ENCODE results near the gene TLE3.

The TLE3 gene

DNA sequence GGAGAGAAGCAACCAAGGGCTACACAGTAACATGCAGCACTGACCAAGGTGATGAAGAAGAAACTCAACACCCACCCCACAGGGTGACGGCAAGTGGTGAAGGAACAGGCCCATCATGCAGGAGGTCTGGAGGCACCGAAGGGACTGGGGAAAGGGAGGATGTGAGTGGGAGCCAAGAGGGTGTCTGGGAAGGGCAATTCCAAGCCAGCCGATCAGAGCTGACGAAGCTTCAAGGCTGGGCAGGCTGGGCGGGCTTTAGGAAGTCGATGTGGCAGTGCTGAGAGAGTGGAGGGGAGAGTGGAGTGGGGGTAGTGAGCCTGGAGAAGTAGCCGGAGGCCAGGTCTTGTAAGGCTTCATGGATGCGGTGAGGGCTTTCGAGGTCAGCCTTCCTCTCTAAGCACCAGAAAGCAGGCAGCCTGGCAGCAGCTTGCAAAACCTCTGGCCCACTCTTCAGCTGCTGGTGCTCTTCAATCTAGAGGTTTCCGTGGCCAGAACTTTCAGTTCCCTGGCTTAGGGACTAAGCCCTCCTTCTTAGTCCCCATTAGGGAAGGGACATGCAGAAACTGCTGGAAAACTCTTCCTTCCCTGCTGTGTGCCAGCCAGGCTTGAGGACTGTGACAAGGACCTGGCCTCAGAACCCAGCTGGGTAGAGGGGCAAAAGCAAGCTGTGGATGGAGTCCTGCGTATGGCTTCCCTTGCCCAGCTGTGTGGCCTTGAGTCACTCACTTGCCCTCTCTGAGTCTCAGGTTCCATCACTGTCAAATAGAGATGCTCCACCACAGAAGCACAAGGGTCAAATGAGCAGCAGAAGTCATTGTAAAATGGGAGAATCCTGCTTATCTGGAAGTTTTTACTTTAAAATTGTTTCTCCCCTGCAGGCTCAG lies 72.1 kb downstream of the TLE3 start:
- no peak for DNase-seq

DNA sequence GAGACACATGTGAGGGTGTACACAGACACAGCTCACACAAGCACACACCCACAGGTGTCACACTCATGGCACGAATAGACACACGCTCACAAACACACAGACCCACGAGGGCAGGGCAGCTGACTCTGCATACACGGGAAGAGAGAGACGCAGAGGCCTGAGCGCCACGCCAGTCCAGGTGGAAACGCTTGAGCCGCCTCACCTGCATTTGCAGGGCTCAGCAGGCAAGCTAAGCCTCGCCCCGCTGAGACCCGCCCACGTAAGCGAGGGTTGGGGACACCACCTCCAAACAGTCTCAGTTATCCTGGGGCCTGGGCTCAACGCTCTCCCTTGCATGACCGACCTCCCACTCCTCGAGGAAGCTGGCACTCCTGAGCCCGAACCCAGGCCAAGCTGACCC lies 73.2 kb downstream of the TLE3 start:
- DNase-seq, result no peak

DNA sequence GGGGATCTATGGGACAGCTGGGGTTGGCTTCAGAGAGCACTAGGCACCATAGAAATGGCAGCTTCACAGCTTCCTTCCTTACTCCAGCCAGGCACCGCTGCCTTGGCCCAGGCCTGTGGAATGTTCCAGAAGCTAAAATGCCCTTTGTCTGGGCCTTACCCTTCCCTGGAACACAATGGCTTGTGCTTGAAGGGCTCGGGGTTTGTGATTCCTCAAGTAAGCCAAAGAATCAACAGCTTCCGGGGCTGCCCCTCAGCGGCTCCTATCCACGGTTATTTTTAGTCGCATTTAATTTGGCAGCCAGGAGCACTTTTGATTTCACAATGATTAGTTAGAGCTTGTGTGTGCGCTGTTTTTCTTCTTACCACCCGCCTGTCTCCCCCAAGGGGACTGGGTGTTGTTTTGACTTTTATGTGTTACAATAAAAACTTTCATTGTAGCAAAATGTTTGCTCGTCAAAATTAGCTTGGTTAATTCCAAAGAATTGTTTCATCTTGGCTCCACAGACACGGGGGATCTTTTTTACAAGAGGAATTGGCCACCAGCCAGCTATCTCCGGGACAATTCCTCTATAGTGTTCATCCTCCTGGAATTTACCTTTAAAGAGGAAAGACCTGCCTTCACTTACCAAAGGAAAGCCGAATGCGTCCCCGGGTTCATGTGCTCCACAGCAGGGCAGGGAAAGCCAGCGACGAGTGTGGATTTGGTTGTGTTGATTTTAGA lies 73.8 kb downstream of the TLE3 start:
- no peak for DNase-seq

DNA sequence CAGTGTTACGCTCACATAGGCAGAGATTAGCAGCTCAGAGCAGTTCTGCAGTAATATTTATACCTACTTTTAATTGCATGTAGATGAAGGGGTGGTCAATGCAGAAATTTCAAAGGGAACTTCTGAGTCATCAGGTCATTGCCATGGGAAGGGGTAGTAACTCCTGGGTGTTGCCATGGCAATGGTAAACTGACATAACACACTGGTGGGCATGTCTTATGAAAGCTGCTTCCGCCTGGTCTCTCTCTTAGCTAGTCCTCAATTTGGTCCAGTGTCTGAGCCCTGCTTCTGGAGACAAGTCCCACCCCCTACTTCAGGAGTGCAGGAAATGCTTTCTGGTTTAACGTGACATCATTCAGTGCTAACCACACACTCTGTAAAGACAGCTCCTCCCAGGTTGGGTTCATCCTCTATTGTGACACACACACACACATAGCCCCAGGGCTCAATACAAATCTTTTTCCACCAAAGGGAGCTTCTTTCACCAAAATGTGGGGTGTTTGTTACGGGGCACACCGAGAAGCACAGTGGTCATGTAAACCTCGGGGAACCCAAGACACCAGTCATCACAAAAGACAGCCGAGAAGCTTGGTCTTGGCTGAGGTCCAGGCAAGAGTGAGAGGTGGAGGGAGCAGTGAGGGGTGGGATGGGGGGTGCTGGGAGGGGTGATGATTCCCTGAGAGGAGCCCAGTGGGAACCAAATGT lies 74.5 kb downstream of the TLE3 start:
- no peak for DNase-seq

DNA sequence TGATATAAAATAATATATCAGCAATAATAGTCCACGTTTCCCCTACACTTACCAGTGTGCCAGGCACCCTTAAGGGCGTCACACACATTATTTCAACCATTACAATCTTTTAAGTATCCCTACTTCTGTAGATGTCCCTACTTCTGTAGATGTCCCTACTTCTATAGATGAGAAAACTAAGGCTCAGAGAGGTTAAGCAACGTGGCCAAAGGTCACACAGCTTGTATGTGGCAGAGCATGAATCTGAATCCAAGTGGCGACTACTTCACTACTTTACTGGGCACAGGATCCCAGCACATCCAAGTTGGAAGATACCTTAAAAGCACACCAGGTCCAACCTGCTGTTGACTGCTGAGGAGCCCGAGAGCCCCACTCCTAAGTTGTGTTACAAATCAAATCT lies 77.5 kb downstream of the TLE3 start:
- no peak for DNase-seq

DNA sequence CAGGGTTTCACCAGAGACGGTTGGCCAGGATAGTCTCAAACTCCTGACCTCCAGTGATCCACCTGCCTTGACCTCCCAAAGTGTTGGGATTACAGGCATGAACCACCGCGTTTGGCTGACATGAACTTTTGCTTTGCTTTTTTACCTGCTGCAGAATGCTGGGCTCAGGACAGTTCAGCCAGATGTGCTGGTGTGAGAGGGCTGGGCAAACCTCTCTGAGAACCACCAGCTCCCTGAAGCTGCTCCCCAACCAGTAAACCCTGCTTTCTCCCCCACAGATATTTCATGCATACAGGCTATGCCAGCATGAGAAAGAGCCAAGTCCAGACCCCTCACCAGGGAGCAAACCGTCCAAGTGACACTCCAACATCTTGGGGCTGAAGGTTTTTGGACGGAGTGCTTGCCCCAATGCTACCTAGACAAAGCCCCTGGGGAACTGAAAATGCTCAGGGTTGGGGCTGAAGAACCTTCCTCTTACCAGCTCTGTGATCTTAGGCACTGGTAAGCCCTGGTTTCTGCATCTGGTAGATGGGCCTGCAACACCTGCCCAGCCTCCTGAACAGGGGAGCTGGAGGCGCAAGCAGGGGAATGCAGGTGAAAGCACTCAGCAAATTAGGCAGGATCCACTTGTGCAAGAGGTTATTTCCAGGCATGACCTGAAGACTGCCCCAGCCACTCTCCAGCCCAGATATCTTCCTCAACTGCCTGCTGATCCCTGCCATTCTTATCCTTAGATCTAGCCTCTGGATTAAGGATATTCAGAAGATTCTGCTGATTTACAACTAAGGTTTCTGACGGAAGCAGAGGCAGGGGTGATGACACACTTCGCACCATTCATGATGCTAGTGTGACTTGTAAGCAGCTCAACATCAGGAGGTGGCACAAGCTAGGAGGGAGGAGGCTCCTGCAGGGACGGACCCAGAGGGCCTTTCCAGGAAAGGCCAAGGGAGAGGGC lies 78.8 kb downstream of the TLE3 start:
- no peak for DNase-seq

DNA sequence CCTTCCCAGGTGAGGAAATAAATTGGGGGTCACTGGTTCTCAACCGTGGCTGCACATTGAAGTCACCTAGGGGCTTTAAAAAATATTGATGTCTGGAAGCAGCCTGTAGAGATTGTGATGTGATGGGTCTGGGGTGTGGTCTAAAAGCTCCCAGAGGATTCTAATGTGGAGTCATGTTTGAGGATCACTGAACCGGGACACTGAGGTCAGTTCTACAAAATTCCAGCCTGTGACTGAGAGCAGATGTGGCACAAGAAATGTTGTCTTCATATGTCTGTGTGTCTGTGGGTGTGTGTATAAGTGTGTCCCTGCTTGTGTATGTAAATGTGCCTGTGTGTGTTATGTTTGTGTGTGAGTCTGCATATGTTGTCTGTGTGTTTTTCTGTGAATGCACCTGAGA lies 79.9 kb downstream of the TLE3 start:
- DNase-seq, result no peak

DNA sequence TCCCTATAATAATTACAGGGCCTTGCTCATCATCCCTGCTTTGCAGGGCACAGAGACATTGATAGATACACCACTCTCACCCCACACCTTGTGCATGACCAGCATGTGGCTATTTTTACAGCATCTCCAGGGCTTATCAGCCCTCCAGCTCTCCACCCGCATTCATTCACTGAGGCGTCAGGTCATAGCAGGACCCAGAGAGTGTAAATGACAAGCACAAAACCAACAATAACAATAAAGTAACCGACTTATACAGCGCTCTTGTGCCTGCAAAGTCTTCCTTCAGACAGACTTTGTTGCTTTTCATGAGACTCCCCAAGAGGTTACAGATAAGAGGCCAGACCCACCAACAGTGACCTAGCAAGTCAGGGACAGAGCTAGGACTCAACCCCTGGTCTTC lies 80.7 kb downstream of the TLE3 start:
- DNase-seq, result no peak

DNA sequence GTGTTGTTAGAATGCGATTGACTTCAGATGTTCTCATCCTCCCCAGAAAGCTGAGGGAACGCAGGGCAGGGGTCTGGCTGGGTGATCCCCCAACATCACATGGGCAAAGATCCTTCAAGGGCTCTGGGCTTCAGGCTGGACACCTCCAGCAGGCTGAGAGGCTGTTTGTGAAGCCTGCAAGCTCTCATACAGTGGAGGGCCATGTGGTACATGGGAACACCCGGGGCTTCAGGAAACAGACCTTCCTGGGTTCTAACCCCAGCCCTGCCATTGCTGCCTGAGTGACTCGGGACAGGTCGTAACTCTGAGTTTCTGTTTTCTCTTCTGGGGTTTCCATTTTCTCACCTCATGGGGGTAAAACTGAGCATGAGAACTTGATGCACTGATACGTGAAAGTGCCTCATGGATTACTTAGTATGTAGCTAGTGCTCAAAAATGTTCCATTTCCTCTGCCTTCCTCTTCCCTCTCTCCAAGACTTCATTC lies 81.2 kb downstream of the TLE3 start:
- DNase-seq, result no peak

DNA sequence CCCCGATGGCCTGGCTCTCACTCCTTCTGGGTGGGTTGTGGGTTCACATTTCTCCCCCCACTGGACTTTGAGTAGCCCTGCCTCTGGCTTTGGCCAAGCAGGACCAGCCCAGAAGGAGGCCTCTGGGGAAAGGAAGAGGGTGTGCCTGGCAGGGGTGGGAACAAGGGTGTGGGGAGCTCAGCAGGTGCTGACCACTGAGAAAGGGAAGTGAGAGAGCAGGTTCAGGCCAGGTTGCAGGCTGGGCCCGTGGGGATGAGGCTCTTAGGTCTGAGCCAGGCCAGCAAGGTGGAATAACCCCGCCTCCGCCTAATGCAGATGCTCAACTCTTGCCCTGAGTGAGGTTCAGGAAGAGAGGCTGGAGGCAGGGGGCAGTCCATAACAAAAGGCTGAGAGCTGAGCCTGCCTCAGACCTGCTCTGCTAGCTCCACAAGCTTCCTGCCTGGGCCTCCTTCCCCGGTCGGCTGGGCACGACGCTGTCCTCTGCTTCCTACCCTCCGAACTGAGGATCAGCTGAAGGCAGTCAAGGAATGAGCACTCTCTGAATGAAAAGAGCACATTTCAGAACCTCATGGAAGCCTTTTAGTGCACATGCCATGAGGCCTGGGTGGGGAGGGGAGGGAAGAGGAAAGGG lies 82.7 kb downstream of the TLE3 start:
- no peak for DNase-seq

DNA sequence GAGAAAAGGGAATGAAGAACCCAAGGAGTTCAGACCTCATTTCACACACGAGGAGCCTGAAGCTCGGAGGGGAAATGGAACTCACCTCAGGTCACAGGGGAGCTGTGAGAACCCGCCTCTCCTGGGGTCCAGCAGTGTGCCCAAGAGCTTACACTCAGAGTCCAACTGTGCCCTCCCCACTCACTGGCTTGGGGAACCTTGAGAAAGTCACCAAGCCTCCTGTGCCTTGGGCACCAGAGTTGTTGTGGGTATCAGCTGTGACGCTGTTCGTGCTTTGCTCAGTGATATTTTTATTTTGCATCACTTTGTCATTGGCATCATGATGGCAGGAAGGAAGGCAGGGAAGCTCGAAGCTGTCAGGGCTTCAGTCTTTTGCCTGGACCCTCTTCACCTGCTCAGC lies 83.4 kb downstream of the TLE3 start:
- no peak for DNase-seq

DNA sequence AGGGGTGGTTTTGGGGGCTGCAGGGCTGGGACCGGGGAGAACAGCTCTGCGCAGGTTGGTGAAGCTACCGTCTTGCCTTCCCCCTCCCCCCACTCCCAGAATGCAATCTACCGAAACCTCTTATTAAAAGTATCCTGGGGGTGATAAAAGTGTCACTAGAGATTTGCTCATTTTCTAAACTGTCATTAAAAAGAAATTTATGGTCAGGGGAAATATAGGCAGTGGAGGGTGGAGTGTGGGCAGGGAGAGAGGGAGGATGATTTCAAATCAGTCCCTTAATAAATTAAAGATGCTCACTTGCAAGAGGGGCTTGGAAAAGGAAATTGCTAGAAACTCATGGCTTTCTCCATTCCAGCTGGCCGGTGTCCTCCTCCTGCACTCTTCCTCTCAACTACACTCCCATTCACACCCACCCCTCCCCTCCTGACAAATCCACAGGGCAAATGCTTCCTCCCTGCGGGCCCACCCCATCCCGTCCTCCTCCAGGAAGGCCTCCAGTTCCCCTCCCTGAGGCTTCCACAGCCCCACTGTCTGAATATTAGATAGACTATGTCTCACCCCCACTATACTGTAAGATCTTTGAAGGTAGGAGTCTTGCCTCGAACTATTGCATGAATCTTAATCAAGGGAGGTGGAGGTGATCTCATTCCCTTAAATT lies 83.9 kb downstream of the TLE3 start:
- DNase-seq, result no peak

DNA sequence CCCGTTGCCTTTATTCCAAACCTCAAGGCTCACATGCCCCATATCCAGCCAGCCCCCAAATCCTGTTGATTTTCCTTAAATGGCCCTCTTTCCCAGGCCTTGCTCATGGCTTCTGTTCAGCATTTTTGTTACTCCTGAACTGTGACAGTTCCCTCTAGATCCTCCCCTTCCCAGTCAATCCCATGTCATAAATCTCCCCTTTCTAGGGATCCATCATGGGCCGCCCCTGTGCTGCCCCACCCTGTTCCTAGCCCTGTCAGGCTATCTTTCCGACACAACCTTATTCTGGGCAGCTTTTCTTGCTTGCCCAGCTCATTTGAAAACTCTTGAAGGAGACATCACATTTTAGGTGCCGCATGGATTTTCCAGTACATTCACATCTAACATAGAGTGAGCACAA lies 84.8 kb downstream of the TLE3 start:
- DNase-seq, result no peak

DNA sequence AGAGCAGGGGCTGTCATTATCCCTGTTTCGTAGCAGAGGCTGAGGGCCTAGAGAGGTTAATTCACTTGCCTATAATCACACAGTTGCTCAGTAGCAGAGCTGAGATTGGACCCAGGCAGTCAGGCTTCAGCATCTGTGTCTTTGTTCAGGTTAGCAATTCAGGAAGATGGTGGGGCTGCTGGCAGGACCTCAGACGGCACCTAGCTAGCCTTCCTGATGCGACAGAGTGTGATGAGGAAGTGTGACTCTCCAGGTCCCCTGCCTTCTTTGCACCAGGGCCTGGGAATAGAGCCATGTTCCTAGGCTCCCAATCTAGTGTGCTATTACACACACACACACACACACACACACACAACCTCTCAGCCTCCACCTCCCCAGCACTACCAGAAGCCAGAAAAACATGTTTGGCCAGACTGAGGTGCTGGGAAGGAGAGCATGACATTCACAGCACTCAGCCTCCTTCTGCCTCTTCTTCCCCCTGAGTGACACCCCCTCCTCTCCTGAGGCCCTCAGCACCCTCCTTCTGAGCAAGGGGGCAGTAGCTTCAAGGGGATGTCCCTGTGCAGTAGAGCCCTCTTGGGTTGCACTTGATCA lies 88.9 kb downstream of the TLE3 start:
- DNase-seq, result no peak

DNA sequence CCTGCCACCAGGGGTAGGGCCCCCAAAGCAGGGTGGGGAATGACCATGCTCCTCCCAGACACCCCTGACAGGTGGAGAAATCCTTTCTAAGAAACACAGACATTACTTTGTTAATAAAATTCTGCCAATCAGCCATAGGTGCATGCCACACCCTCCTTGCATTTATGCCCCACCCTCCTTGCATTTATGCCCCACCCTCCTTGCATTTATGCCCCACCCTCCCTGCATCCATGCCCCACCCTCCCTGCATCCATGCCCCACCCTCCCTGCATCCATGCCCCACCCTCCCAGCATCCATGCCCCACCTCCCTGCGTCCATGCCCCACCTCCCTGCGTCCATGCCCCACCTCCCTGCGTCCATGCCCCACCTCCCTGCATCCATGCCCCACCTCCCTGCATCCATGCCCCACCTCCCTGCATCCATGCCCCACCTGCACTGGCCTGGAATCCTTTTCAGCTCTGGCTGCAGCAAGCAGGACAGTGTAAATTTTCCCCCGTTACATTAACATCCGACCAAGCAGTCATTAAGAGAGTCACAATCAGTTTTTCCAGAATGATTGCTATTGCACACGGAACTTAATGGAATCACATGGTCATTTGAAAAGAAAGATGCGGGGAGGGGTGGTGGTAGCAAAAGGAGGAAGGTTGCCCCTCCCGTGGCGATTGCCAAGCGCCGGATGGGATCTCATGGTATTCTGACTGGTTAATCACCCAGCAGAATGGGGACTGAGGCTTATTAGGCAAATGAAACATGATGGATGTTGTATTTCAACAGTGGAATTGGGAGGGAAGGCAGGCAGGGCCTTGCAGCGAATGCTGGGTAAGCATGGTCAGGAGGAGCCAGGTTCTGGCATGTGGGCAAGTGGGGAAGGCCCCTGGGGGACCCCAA lies 91.2 kb downstream of the TLE3 start:
- DNase-seq, result no peak

DNA sequence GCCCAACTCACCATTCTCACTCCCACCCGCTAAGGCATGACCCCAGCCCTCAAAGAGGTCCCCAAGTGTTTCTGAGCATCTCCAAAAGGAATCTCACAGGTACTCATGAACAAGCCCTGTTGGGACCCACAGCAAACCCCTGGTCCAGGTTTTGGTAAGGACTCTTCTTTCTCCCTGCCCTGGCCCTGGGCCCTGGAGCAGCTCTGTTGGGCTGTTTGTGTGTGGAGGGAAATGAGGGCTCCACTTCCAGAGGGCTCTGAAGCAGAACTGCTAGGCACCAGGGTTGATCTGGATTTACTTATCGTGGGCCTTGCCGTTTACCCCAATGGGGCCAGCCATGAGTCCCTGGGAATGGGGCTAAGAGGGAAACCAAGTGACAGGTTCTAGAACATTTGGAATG lies 92.9 kb downstream of the TLE3 start:
- DNase-seq, result no peak

DNA sequence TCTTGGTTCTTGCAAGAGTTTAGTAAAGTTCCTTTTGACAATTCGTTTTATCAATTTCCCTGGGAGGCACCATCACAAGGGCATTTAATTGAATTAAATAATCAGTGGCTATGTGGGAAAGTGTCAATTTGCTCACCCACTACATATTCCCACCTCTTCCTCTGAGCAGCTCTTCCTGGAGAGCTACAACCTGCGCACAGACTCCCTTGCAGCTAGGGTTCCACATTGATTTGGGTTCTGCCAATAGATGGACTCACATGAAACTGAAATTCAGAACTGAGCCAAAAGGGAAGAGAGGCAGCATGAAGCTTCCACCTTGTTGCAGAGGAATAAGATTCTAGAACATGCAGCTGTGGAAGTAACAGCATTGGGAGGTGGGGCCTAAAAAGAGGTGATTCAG lies 94.8 kb downstream of the TLE3 start:
- DNase-seq, result no peak

DNA sequence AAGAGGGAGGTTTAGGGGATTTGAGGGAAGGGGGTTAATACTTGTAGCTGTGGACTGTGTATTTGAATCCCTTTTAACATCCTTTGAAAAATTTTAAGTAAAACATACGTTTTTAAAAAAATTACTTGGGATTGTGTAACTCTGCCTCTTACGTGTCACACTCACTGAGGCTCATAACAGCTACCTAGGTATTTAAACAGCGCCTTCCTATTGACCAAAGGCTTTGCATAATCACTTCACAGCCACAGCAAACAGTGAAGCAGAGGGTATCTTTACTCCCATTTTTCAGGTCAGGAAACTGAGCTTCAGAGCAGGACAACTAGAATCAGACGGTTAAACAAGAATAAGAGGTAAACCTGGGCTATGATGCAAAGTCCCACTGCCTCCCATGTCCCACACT lies 95.9 kb downstream of the TLE3 start:
- no peak for DNase-seq

DNA sequence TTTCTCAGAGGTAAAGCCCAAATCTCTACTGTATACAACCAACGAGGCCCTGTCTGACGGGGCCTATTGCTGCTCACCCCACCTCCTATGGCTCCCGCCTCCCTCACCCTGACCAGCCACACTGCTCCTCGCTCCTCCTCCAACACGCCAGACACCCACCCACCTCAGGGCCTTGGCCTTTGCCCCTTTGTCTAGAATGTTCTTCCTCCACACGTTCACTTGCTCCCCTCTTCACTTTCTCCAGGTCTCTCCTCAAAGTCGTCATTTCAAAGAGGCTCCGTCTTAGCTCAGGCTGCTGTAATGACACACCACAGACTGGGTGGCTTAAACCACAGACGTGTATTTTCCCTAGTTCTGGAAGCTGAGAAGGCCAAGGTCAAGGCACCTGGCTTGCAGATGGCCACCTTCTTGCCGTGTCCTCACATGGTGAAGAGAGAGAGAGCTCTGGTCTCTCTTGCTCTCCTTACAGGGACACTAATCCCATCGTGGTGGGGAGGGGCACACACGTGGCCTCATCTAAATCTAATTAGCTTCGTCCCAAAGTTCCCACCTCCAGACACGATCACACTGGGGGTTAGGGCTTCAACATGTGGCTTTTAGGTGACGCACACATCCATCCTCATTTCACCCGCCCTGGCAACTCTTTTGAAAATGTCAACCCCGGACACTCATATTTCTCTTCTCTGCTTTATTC lies 98.2 kb downstream of the TLE3 start:
- no peak for DNase-seq
